CD4-positive, alpha-beta T cell (primary cell): Measurements from ENCODE around the gene PTH1R. TPM values are rescaled to one million over a fixed set of nuclear protein-coding genes. Genes with fewer than 3 reads are reported as not detected.

Experiments used
- ATAC-seq: fragments of 200-7000 bp; cut with Tn5 transposase; one replicate; pipeline ENCODE4 v1.10.0; 2022; ENCODE audit warnings: mild to moderate bottlenecking; ENCODE audit not compliant: poor library complexity
- CTCF ChIA-PET: fragments of 350-600 bp; sonication (Branson Sonifier 250); formaldehyde crosslinking; loops from one replicate; lab custom pipeline; 2021; ENCODE audit warnings: antibody characterized with exemption, inconsistent platforms; lab: Charles Lee
- POLR2A ChIA-PET: fragments of 350-600 bp; sonication (Branson Sonifier 250); formaldehyde crosslinking; loops from one replicate; lab custom pipeline; 2021; ENCODE audit warnings: antibody characterized with exemption, inconsistent platforms; lab: Charles Lee
- DNase-seq, 14 experiments: peaks; one replicate each; pipeline ENCODE4 v3.0.0-alpha.2; 2013 to 2020; ENCODE audit warnings: mixed read lengths in 2 of 14
- H3K27ac ChIP-seq, 2 donors: one replicate each; pipeline versions ENCODE4 v1.5.1 to v1.7.0; 2013; ENCODE audit warnings: low read length in 2 of 2, low read depth in 1 of 2, mild to moderate bottlenecking in 1 of 2
- H3K27me3 ChIP-seq, 2 experiments: 1 replicate in 1 of 2; 2 replicates in 1 of 2; pipeline versions ENCODE4 v1.6.1 to v1.7.0; 2013; ENCODE audit warnings: low read length in 2 of 2, control low read depth in 1 of 2, mild to moderate bottlenecking in 1 of 2, moderate library complexity in 1 of 2; ENCODE audit not compliant: insufficient read depth in 2 of 2, control insufficient read depth in 1 of 2
- H3K36me3 ChIP-seq: one replicate; pipeline ENCODE4 v1.6.1; 2013; ENCODE audit warnings: low read length, control low read depth; ENCODE audit not compliant: insufficient read depth
- H3K4me1 ChIP-seq: one replicate; pipeline ENCODE4 v1.6.1; 2013; ENCODE audit warnings: low read length, control low read depth; ENCODE audit not compliant: insufficient read depth
- H3K4me3 ChIP-seq: one replicate; pipeline ENCODE4 v1.5.1; 2013; ENCODE audit warnings: mild to moderate bottlenecking, low read length, moderate library complexity
- H3K9me3 ChIP-seq, 2 experiments: 1 replicate in 1 of 2; 2 replicates in 1 of 2; pipeline versions ENCODE4 v1.6.1 to v1.7.0; 2013; ENCODE audit warnings: low read length in 2 of 2, mild to moderate bottlenecking in 2 of 2, control low read depth in 1 of 2, moderate library complexity in 1 of 2; ENCODE audit not compliant: control insufficient read depth in 1 of 2, insufficient read depth in 1 of 2
- H3K27ac Mint-ChIP-seq: one replicate; pipeline ENCODE4 v1.8.0; 2020; ENCODE audit warnings: mixed read lengths
- H3K27me3 Mint-ChIP-seq: one replicate; pipeline ENCODE4 v1.8.0; 2021; ENCODE audit warnings: mixed read lengths
- H3K36me3 Mint-ChIP-seq: one replicate; pipeline ENCODE4 v1.8.0; 2021; ENCODE audit warnings: low read depth, mixed read lengths
- H3K4me1 Mint-ChIP-seq: one replicate; pipeline ENCODE4 v1.8.0; 2021; ENCODE audit warnings: low read depth, mixed read lengths
- H3K4me3 Mint-ChIP-seq: one replicate; pipeline ENCODE4 v1.8.0; 2020; ENCODE audit warnings: mild to moderate bottlenecking, mixed read lengths
- H3K9me3 Mint-ChIP-seq: one replicate; pipeline ENCODE4 v1.8.0; 2020; ENCODE audit warnings: mixed read lengths
- intact Hi-C, 2 experiments: fragments of 100-400 bp; cut with DNase I in 1 of 2; cut with micrococcal nuclease in 1 of 2; formaldehyde crosslinking; loops; one replicate each; pipeline versions ENCODE4 v1.15.1 to v1.9.0; 2023 to 2025; cut with DNase I, micrococcal nuclease
- total RNA-seq, 174 experiments: library from RNA in 2 of 174; stranded (reverse) in 2 of 174; gene quantifications; one replicate each; pipeline ENCODE4 v1.2.3 and lab custom pipeline; 2021 to 2026
- TF ChIP-seq, protein P1 (sequence below): fragments of 200-600 bp; IDR thresholded peaks from one replicate; pipeline ENCODE4 v1.8.0; 2022; ENCODE audit warnings: antibody characterized with exemption, mild to moderate bottlenecking

Gene PTH1R
- total RNA-seq, 2 experiments from 2014 or later, result not detected

DNA sequence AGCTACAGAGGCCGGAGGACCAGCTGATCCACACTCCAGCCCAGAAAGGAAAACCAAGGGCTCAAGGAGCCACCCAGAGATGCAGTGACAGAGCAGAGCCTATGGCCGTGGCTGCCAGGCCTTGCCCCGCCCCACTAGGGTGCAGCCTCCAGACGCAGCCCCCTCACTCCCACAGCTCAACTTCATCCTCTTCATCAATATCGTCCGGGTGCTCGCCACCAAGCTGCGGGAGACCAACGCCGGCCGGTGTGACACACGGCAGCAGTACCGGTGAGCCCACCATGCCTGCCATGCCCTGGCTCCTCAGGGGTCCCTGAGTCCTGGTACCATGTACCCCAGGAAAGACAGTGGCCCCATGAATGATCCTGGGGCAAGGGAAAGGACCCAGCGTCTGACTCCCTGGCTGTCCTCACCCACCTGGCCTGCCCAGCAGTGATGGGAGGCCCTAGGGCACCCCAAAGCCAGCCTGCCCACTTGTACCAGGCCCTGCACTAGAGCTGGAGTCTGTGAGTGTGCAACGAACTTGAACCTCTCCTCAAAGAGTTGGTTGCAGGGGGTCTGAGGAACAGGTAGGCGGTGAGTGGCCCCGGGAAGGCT, 24.2 kb downstream of the PTH1R start:
- intact Hi-C loops, result no loop called here
- Histone ChIP-seq H3K27me3 (peaks cover 8 to 10% of the 10 kb centered on the region in 2 experiments), H3K4me1 (peaks cover 11% of the 10 kb centered on the region), H3K4me3 (no peak overlapping the region), H3K27ac (no peak overlapping the region), H3K9me3 (no peaks in the 10 kb centered on the region), H3K36me3 (no peaks in the 10 kb centered on the region)
- TF ChIP-seq, protein P1, sequence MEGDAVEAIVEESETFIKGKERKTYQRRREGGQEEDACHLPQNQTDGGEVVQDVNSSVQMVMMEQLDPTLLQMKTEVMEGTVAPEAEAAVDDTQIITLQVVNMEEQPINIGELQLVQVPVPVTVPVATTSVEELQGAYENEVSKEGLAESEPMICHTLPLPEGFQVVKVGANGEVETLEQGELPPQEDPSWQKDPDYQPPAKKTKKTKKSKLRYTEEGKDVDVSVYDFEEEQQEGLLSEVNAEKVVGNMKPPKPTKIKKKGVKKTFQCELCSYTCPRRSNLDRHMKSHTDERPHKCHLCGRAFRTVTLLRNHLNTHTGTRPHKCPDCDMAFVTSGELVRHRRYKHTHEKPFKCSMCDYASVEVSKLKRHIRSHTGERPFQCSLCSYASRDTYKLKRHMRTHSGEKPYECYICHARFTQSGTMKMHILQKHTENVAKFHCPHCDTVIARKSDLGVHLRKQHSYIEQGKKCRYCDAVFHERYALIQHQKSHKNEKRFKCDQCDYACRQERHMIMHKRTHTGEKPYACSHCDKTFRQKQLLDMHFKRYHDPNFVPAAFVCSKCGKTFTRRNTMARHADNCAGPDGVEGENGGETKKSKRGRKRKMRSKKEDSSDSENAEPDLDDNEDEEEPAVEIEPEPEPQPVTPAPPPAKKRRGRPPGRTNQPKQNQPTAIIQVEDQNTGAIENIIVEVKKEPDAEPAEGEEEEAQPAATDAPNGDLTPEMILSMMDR, result no peak
- H3K27ac Mint-ChIP-seq, result no peak overlapping the region
- ATAC-seq, result no peak
- DNase-seq, result no peak
- H3K27me3 Mint-ChIP-seq, result peaks cover 23% of the 10 kb centered on the region
- H3K36me3 Mint-ChIP-seq, result no peaks in the 10 kb centered on the region
- no peaks in the 10 kb centered on the region for H3K9me3 Mint-ChIP-seq
- H3K4me3 Mint-ChIP-seq, result no peak overlapping the region
- CTCF ChIA-PET, result no interaction called here
- POLR2A ChIA-PET, result no interaction called here
- no peaks in the 10 kb centered on the region for H3K4me1 Mint-ChIP-seq

DNA sequence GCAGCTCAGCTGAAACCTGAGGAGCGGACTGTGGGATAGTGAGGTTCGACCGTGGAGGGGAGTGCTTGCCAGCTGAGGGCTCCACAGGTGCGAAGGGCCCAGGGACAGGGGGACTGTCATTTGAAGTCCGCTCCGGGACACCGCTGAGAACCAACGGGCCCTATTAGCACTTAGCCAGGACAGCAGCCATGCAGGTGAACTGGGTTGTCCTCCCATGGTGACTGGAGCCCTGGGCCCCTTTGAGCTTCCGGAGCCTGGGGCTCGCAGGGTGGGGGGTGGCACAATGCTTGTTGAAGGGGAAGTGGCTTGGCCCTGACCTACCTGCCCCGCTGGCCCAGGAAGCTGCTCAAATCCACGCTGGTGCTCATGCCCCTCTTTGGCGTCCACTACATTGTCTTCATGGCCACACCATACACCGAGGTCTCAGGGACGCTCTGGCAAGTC, 24.7 kb downstream of the PTH1R start:
- no peak for DNase-seq
- TF ChIP-seq, protein P1, result no peak
- ATAC-seq, result no peak
- Mint-ChIP-seq H3K27me3 (peaks cover 18% of the 10 kb centered on the region), H3K9me3 (no peaks in the 10 kb centered on the region), H3K4me3 (no peak overlapping the region), H3K27ac (no peak overlapping the region), H3K36me3 (no peaks in the 10 kb centered on the region), H3K4me1 (no peaks in the 10 kb centered on the region)
- POLR2A ChIA-PET, result no interaction called here
- peaks cover 11% of the 10 kb centered on the region for H3K4me1 ChIP-seq
- H3K9me3 ChIP-seq, result no peaks in the 10 kb centered on the region
- intact Hi-C loops, result no loop called here
- peaks cover 8 to 10% of the 10 kb centered on the region in 2 experiments for H3K27me3 ChIP-seq
- no peak overlapping the region for H3K27ac ChIP-seq
- H3K36me3 ChIP-seq, result no peaks in the 10 kb centered on the region
- CTCF ChIA-PET, result no interaction called here
- no peak overlapping the region for H3K4me3 ChIP-seq

DNA sequence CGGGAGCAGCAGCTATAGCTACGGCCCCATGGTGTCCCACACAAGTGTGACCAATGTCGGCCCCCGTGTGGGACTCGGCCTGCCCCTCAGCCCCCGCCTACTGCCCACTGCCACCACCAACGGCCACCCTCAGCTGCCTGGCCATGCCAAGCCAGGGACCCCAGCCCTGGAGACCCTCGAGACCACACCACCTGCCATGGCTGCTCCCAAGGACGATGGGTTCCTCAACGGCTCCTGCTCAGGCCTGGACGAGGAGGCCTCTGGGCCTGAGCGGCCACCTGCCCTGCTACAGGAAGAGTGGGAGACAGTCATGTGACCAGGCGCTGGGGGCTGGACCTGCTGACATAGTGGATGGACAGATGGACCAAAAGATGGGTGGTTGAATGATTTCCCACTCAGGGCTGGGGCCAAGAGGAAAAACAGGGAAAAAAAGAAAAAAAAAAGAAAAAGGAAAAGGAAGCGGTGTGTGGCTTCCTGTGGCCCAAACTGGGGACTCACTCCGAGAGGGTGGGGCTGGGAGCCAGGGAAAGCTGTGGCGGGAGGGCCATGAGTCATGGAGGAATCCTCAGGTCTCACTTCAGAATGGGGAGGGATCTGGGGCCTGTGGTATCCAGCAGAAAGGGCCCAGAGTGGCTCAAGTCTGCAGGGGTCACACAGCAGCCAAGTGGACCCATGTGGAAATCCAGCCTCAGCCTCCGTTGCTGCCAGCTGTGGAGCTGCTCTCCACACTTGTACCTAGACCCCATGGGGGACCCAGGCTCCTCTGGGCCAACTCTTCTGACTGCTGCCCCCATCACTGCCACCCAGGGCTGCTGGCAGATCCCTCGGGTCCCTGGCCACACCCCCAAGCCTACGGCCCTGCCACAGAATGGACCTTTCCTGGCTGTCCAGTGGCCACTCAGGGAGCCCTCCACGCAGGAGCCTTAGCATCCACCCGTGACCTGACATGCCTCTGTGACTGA, 26.1 kb downstream of the PTH1R start:
- DNase-seq (no peak), ATAC-seq (no peak)
- Mint-ChIP-seq H3K9me3 (no peaks in the 10 kb centered on the region), H3K27me3 (peaks cover 7% of the 10 kb centered on the region), H3K36me3 (no peaks in the 10 kb centered on the region), H3K4me3 (no peak overlapping the region), H3K4me1 (no peaks in the 10 kb centered on the region), H3K27ac (no peak overlapping the region)
- peaks cover 5% of the 10 kb centered on the region for H3K4me1 ChIP-seq
- no peaks in the 10 kb centered on the region for H3K36me3 ChIP-seq
- CTCF ChIA-PET, result no interaction called here
- H3K27me3 ChIP-seq, result peaks cover 0 to 2% of the 10 kb centered on the region in 2 experiments
- POLR2A ChIA-PET, result no interaction called here
- H3K27ac ChIP-seq, result no peak overlapping the region
- H3K9me3 ChIP-seq, result no peaks in the 10 kb centered on the region
- TF ChIP-seq, protein P1, result no peak
- intact Hi-C loops, result no loop called here
- no peak overlapping the region for H3K4me3 ChIP-seq
